ENCODE results near the gene PIK3CG.

Gene PIK3CG

DNA sequence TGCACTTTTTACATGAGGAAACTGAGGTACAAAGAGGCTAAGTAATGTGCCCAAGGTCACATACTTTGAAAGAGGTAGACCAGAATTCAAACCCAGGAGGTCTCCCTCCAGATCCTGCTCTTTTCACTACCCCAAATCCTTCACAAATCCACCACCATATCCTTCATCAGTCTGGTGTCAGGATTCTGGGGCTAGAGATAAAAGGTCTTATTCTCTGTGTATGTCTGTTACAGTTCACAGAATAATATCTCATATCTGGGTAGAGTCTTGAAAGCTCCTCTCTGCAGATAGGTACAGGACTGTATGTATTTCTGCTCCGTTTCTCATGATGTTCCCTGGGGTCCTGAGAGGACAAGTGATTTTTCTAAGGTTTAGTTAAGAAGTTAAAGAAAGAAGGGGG, 4.9 kb downstream of the PIK3CG start:
- Histone ChIP-seq H4K20me1 (ENCODE audit: low read depth, low read length) (no peaks in the 10 kb centered on the region), H3K27me3 (ENCODE audit: low read length) (no peaks in the 10 kb centered on the region), H3K9ac (ENCODE audit: low read length) (peak overlapping the region; percentile 41), H3K79me2 (ENCODE audit: insufficient read depth, low read length) (peaks cover 94% of the 10 kb centered on the region), H3K4me3 (ENCODE audit: insufficient read depth, low read length, poor library complexity, severe bottlenecking) (peak overlapping the region; percentile 38), H3K9me3 (ENCODE audit: insufficient read depth, low read length) (no peaks in the 10 kb centered on the region), H2AFZ (ENCODE audit: low read depth, low read length, severe bottlenecking) (peak overlapping the region; percentile 4), H3K36me3 (ENCODE audit: low read length) (peaks cover 38% of the 10 kb centered on the region), H3F3A (ENCODE audit: insufficient read depth) (peaks cover 18% of the 10 kb centered on the region), H3K4me2 (ENCODE audit: low read depth, low read length, poor library complexity, severe bottlenecking) (peak overlapping the region; percentile 77), H3K9me2 (replicated peaks; ENCODE audit: insufficient read depth, low read length) (no peaks in the 10 kb centered on the region), H3K27ac (ENCODE audit: low read depth, low read length) (peak overlapping the region; percentile 81)
- TF ChIP-seq CTCF (IDR thresholded peaks at IDR 0.05; ENCODE audit: insufficient read depth, low read length, poor library complexity, severe bottlenecking) (no peak), EZH2phosphoT487 (conservative IDR thresholded peaks at IDR 0.05; ENCODE audit: low read length) (no peak)

- H4K20me1 ChIP-seq (ENCODE audit: low read depth, low read length) = no peaks in the 10 kb centered on the region
- peak overlapping the region; percentile 77 for H3K4me2 ChIP-seq (ENCODE audit: low read depth, low read length, poor library complexity, severe bottlenecking)
- peak overlapping the region; percentile 38 for H3K4me3 ChIP-seq (ENCODE audit: insufficient read depth, low read length, poor library complexity, severe bottlenecking)
- peaks cover 91% of the 10 kb centered on the region for H3K79me2 ChIP-seq (ENCODE audit: insufficient read depth, low read length)
- TF ChIP-seq CTCF (IDR thresholded peaks at IDR 0.05; ENCODE audit: insufficient read depth, low read length, poor library complexity, severe bottlenecking) (no peak), EZH2phosphoT487 (conservative IDR thresholded peaks at IDR 0.05; ENCODE audit: low read length) (no peak)
- peaks cover 44% of the 10 kb centered on the region for H3K36me3 ChIP-seq (ENCODE audit: low read length)
- H3K9ac ChIP-seq (ENCODE audit: low read length) = peak overlapping the region; percentile 41
- H3K27ac ChIP-seq (ENCODE audit: low read depth, low read length) = peak overlapping the region; percentile 81
- H3K9me2 ChIP-seq (replicated peaks; ENCODE audit: insufficient read depth, low read length) = no peaks in the 10 kb centered on the region
- H3K27me3 ChIP-seq (ENCODE audit: low read length) = no peaks in the 10 kb centered on the region
- peak overlapping the region; percentile 4 for H2AFZ ChIP-seq (ENCODE audit: low read depth, low read length, severe bottlenecking)
- peaks cover 17% of the 10 kb centered on the region for H3F3A ChIP-seq (ENCODE audit: insufficient read depth)
- no peaks in the 10 kb centered on the region for H3K9me3 ChIP-seq (ENCODE audit: insufficient read depth, low read length)
Measured at GRCh38 chr7:106870528-106870927, 5.4 kb downstream of the PIK3CG start.

DNA sequence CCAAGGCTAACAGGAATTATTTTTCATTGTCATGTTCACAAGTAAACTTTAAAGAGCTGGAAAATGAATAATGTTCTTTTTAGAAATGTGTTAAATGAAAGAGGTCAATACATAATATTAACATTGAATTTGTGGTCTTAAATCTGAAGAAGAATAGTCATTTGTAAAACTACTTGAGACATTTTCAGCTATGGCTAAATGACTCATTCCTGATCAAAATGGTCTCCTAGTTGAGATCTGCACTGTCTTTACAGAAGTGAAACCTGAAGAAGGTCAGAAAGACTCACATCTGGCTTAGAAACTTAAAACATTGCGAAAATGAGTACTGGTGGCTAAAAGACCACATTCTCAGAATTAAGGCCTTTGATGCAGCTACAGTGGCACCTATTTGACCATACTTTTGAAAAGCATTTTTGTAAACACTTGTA, 5.9 kb downstream of the PIK3CG start:
- Histone ChIP-seq H3F3A (ENCODE audit: insufficient read depth) (peaks cover 17% of the 10 kb centered on the region), H3K27me3 (ENCODE audit: low read length) (no peaks in the 10 kb centered on the region), H4K20me1 (ENCODE audit: low read depth, low read length) (no peaks in the 10 kb centered on the region), H3K4me3 (ENCODE audit: insufficient read depth, low read length, poor library complexity, severe bottlenecking) (peak overlapping the region; percentile 38), H3K27ac (ENCODE audit: low read depth, low read length) (peak overlapping the region; percentile 81), H3K9me2 (replicated peaks; ENCODE audit: insufficient read depth, low read length) (no peaks in the 10 kb centered on the region), H2AFZ (ENCODE audit: low read depth, low read length, severe bottlenecking) (peak overlapping the region; percentile 4), H3K79me2 (ENCODE audit: insufficient read depth, low read length) (peaks cover 86% of the 10 kb centered on the region), H3K4me2 (ENCODE audit: low read depth, low read length, poor library complexity, severe bottlenecking) (peak overlapping the region; percentile 77), H3K9me3 (ENCODE audit: insufficient read depth, low read length) (no peaks in the 10 kb centered on the region), H3K36me3 (ENCODE audit: low read length) (peaks cover 45% of the 10 kb centered on the region), H3K9ac (ENCODE audit: low read length) (peak overlapping the region; percentile 41)
- TF ChIP-seq CTCF (IDR thresholded peaks at IDR 0.05; ENCODE audit: insufficient read depth, low read length, poor library complexity, severe bottlenecking) = no peak
- TF ChIP-seq EZH2phosphoT487 (conservative IDR thresholded peaks at IDR 0.05; ENCODE audit: low read length) = no peak
